Brain microvascular endothelial cell (primary cell): ENCODE data around the gene BICD1.

Experiments used
- DNase-seq: peaks from one replicate; pipeline ENCODE4 v3.0.0-alpha.2; 2020
- H3K27ac ChIP-seq: fragments of 250-450 bp; sonication (Bioruptor Pico); 2 replicates; pipeline ENCODE4 v1.5.1; 2020; ENCODE audit warnings: mild to moderate bottlenecking, moderate library complexity
- H3K27me3 ChIP-seq: fragments of 250-450 bp; sonication (Bioruptor Pico); replicated peaks from 2 replicates; pipeline ENCODE4 v1.5.1; 2020; ENCODE audit warnings: mild to moderate bottlenecking
- H3K36me3 ChIP-seq: fragments of 250-450 bp; sonication (Bioruptor Pico); replicated peaks from 2 replicates; pipeline ENCODE4 v1.5.1; 2020; ENCODE audit warnings: mild to moderate bottlenecking
- H3K4me3 ChIP-seq: 2 replicates; pipeline ENCODE4 v1.5.1; 2011; ENCODE audit warnings: low read depth, mild to moderate bottlenecking, control low read depth, low read length, moderate library complexity
- in situ Hi-C: cut with HindIII; loops from 2 replicates; pipeline ENCODE4 v1.10.0; 2017; ENCODE audit warnings: low sequenced_read_pairs, low pct_ligation_motif_present
- TF ChIP-seq, protein P1 (sequence below): IDR thresholded peaks from 2 replicates; pipeline ENCODE4 v1.5.1; 2011; ENCODE audit warnings: low read depth, mild to moderate bottlenecking, moderate library complexity, low read length, control low read depth, inconsistent platforms; ENCODE audit errors: missing control alignments

Gene BICD1

GRCh38 chr12:32148372-32148771 lies 41.7 kb downstream of the BICD1 start:
- TF ChIP-seq, protein P1, sequence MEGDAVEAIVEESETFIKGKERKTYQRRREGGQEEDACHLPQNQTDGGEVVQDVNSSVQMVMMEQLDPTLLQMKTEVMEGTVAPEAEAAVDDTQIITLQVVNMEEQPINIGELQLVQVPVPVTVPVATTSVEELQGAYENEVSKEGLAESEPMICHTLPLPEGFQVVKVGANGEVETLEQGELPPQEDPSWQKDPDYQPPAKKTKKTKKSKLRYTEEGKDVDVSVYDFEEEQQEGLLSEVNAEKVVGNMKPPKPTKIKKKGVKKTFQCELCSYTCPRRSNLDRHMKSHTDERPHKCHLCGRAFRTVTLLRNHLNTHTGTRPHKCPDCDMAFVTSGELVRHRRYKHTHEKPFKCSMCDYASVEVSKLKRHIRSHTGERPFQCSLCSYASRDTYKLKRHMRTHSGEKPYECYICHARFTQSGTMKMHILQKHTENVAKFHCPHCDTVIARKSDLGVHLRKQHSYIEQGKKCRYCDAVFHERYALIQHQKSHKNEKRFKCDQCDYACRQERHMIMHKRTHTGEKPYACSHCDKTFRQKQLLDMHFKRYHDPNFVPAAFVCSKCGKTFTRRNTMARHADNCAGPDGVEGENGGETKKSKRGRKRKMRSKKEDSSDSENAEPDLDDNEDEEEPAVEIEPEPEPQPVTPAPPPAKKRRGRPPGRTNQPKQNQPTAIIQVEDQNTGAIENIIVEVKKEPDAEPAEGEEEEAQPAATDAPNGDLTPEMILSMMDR = no peak
- no peak for DNase-seq
- no peak overlapping the region for H3K4me3 ChIP-seq
- no peak overlapping the region for H3K27ac ChIP-seq
- no peaks in the 10 kb centered on the region for H3K27me3 ChIP-seq
- no peaks in the 10 kb centered on the region for H3K36me3 ChIP-seq
- in situ Hi-C loops = no loop called here

GRCh38 chr12:32149489-32149888 lies 42.8 kb downstream of the BICD1 start:
- no peaks in the 10 kb centered on the region for H3K36me3 ChIP-seq
- no peak for DNase-seq
- H3K4me3 ChIP-seq = no peak overlapping the region
- no peak overlapping the region for H3K27ac ChIP-seq
- TF ChIP-seq, protein P1 = no peak
- H3K27me3 ChIP-seq = no peaks in the 10 kb centered on the region
- in situ Hi-C loops = no loop called here

- no peak for DNase-seq
- TF ChIP-seq, protein P1 = peak; percentile 6
- H3K27me3 ChIP-seq = no peaks in the 10 kb centered on the region
- no peak overlapping the region for H3K27ac ChIP-seq
- no peak overlapping the region for H3K4me3 ChIP-seq
- no peaks in the 10 kb centered on the region for H3K36me3 ChIP-seq
- in situ Hi-C loops = no loop called here
Measured at GRCh38 chr12:32151086-32151485, 44.4 kb downstream of the BICD1 start.

GRCh38 chr12:32151552-32151951 lies 44.9 kb downstream of the BICD1 start:
- Histone ChIP-seq H3K36me3 (no peaks in the 10 kb centered on the region), H3K27me3 (no peaks in the 10 kb centered on the region), H3K4me3 (no peak overlapping the region), H3K27ac (no peak overlapping the region)
- DNase-seq = no peak
- in situ Hi-C loops = no loop called here
- TF ChIP-seq, protein P1 = no peak

DNA sequence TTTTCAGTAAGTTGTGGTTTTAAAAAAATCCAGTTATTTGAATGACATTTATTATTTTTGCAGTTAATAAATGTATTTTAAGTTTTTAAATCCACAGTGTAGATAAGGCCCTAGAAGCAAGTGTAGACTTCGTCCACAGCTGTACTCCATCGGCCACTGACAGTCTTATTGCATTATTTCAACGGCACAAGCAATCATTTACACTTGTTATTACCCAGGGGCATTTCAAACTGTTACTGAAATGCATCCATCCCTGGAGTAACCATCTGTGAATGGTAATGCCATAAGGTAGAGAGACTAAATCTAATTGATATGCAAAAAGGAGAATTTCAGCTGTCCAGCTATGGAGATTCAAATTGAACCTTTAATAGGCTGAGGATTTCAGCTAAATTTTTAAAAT lies 48.4 kb downstream of the BICD1 start:
- no peak for DNase-seq
- TF ChIP-seq, protein P1 = no peak
- Histone ChIP-seq H3K4me3 (no peak overlapping the region), H3K27me3 (no peaks in the 10 kb centered on the region), H3K27ac (no peak overlapping the region), H3K36me3 (no peaks in the 10 kb centered on the region)
- in situ Hi-C loops = no loop called here

DNA sequence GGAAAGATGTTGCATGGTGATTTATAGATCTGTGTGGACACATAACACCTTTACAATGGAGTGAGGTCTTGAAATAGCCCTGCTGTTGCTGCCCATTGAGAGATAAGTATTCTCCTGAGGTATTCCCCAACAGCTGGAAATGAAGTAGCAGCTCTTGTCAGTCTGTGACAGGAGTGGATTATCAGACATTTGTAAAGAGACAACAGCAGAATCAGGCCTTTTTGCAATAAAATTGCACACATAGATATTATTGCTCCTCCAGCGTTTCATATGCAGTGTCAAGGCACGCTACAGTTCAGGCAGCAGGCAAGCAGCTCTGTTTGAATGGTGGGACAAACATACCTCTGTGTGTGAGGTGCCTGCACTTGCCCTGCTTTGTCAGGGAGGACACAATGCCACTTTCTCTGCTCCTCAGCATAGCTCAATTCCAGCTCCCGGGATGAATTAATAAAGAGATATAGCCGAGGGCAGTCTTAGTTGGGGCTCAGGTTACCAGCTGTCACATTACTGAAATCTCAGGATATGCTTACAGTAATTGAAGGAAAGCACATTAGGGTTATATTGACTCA lies 49.4 kb downstream of the BICD1 start:
- no peaks in the 10 kb centered on the region for H3K27me3 ChIP-seq
- no peak overlapping the region for H3K4me3 ChIP-seq
- no peaks in the 10 kb centered on the region for H3K36me3 ChIP-seq
- DNase-seq = no peak
- in situ Hi-C loops = no loop called here
- TF ChIP-seq, protein P1 = no peak
- no peak overlapping the region for H3K27ac ChIP-seq
